HepG2 (cell line): ENCODE data around the gene ZNF764. TPM values are rescaled to one million over a fixed set of nuclear protein-coding genes. Genes with fewer than 3 reads are reported as not detected.

ENCODE experiments used
- ATAC-seq: fragments of 200-7000 bp; cut with Tn5 transposase; 3 replicates; pipeline ENCODE4 v1.9.1; 2020; ENCODE audit warnings: mild to moderate bottlenecking, moderate library complexity
- BruUV-seq: library from RNA; stranded (reverse); fragments of 400-500 nt; replicated peaks from 2 replicates; lab custom pipeline; 2021; lab: Mats Ljungman, UMichigan
- CTCF ChIA-PET: fragments of 300-600 bp; formaldehyde crosslinking; extraction: SDS; loops from one replicate; lab custom pipeline; 2021; ENCODE audit warnings: low total read pairs, inconsistent platforms, low intra/inter-chr PET ratio; lab: Yijun Ruan, JAX
- POLR2A ChIA-PET: fragments of 350-600 bp; sonication (Branson Sonifier 250); formaldehyde crosslinking; loops from one replicate; lab custom pipeline; 2020; ENCODE audit warnings: antibody characterized with exemption, inconsistent platforms; lab: Yijun Ruan, JAX
- DNase-seq: peaks from one replicate; pipeline ENCODE4 v3.0.0-alpha.2; 2015; ENCODE audit warnings: low spot score
- FAIRE-seq: peaks from 3 replicates; lab custom pipeline; 2011; peaks lifted over from hg19 to GRCh38; lab: Jason Lieb, UNC
- H2AFZ ChIP-seq: one replicate; pipeline ENCODE4 v1.6.1; 2011; ENCODE audit warnings: low read length, inconsistent platforms
- H3K27ac ChIP-seq: fragments of 300-600 bp; 3 replicates; pipeline ENCODE4 v1.8.0; 2011; ENCODE audit warnings: mixed run types, mild to moderate bottlenecking, mixed read lengths, low read length, inconsistent platforms; ENCODE audit not compliant: insufficient read depth; ENCODE audit errors: extremely low read length
- H3K27me3 ChIP-seq, 2 experiments: fragments of 200-600 bp in 1 of 2; 2 replicates in 1 of 2; 3 replicates in 1 of 2; pipeline versions ENCODE4 v1.6.0 to v1.8.0; 2011; ENCODE audit warnings: low read length in 2 of 2, mild to moderate bottlenecking in 2 of 2, moderate library complexity in 2 of 2, inconsistent platforms in 1 of 2; ENCODE audit not compliant: insufficient read depth in 2 of 2, control insufficient read depth in 1 of 2
- H3K36me3 ChIP-seq, 2 experiments: fragments of 200-600 bp in 1 of 2; replicated peaks in 1 of 2; 2 replicates in 1 of 2; 3 replicates in 1 of 2; pipeline versions ENCODE4 v1.5.1 to v1.8.0; 2011; ENCODE audit warnings: low read length in 2 of 2, inconsistent platforms in 1 of 2; ENCODE audit not compliant: insufficient read depth in 2 of 2, control insufficient read depth in 1 of 2
- H3K4me1 ChIP-seq: 2 replicates; pipeline ENCODE4 v1.5.1; 2012; ENCODE audit warnings: low read length, inconsistent platforms; ENCODE audit not compliant: insufficient read depth
- H3K4me2 ChIP-seq: 2 replicates; pipeline ENCODE4 v1.6.0; 2011; ENCODE audit warnings: low read depth, low read length, inconsistent platforms
- H3K4me3 ChIP-seq, 3 experiments: fragments of 200-600 bp in 1 of 3; sonication (generic), shearing (Covaris generic) in 1 of 3; replicated peaks in 1 of 3; 2 replicates each; pipeline ENCODE4 v1.5.1; 2011 to 2016; ENCODE audit warnings: low read length in 3 of 3, inconsistent platforms in 2 of 3, low read depth in 2 of 3, mild to moderate bottlenecking in 2 of 3, control low read depth in 1 of 3, mixed read lengths in 1 of 3; ENCODE audit not compliant: insufficient read depth in 1 of 3
- H3K79me2 ChIP-seq: one replicate; pipeline ENCODE4 v1.6.1; 2011; ENCODE audit warnings: low read length, inconsistent platforms; ENCODE audit not compliant: insufficient read depth
- H3K9ac ChIP-seq: 2 replicates; pipeline ENCODE4 v1.6.0; 2011; ENCODE audit warnings: mild to moderate bottlenecking, low read depth, low read length, inconsistent platforms; ENCODE audit not compliant: insufficient read depth
- H3K9me3 ChIP-seq: 2 replicates; pipeline ENCODE4 v1.5.1; 2012; ENCODE audit warnings: mild to moderate bottlenecking, low read length
- H4K20me1 ChIP-seq: 2 replicates; pipeline ENCODE4 v1.6.0; 2011; ENCODE audit warnings: inconsistent platforms, mild to moderate bottlenecking, low read length, moderate library complexity; ENCODE audit not compliant: insufficient read depth
- ARNT2 ChIP-seq: sonication (generic); formaldehyde crosslinking; IDR thresholded peaks from 2 replicates; pipeline ENCODE4 v1.8.0; 2022; ENCODE audit warnings: mild to moderate bottlenecking, low read depth, missing genetic modification reagents, moderate library complexity
- CHCHD3 ChIP-seq: sonication (generic); formaldehyde crosslinking; IDR thresholded peaks from 2 replicates; pipeline ENCODE4 v1.8.0; 2022; ENCODE audit warnings: mild to moderate bottlenecking, missing genetic modification reagents, moderate library complexity
- ESRRA ChIP-seq: sonication (generic); formaldehyde crosslinking; IDR thresholded peaks from 2 replicates; pipeline ENCODE4 v1.5.1; 2020; ENCODE audit warnings: mild to moderate bottlenecking, low read depth, missing genetic modification reagents
- ETV5 ChIP-seq: IDR thresholded peaks from 2 replicates; pipeline ENCODE4 v1.6.1; 2018; ENCODE audit warnings: missing biosample characterization, missing genetic modification reagents, inconsistent platforms, borderline replicate concordance
- GABPB1 ChIP-seq: IDR thresholded peaks from 2 replicates; pipeline ENCODE4 v1.6.1; 2016; ENCODE audit warnings: mild to moderate bottlenecking, missing genetic modification reagents, moderate library complexity, missing compliant biosample characterization
- JUND ChIP-seq: sonication (generic); formaldehyde crosslinking; IDR thresholded peaks from 2 replicates; pipeline ENCODE4 v1.8.0; 2022; ENCODE audit warnings: mild to moderate bottlenecking, missing genetic modification reagents
- MYC ChIP-seq: sonication (generic); formaldehyde crosslinking; IDR thresholded peaks from 2 replicates; pipeline ENCODE4 v1.9.0; 2021; ENCODE audit warnings: missing genetic modification reagents, borderline replicate concordance
- NAIF1 ChIP-seq: sonication (generic); formaldehyde crosslinking; IDR thresholded peaks from 2 replicates; pipeline ENCODE4 v1.5.0; 2020; ENCODE audit warnings: mild to moderate bottlenecking, missing genetic modification reagents, borderline replicate concordance
- NFKBIZ ChIP-seq: IDR thresholded peaks from 2 replicates; pipeline ENCODE4 v1.6.1; 2018; ENCODE audit warnings: missing genetic modification reagents, missing compliant biosample characterization
- NKX3-1 ChIP-seq: sonication (generic); formaldehyde crosslinking; IDR thresholded peaks from 2 replicates; pipeline ENCODE4 v1.5.0; 2020; ENCODE audit warnings: missing genetic modification reagents
- RAD21 ChIP-seq: fragments of 450-650 bp; formaldehyde crosslinking; IDR thresholded peaks from 2 replicates; pipeline ENCODE4 v1.5.0; 2020; ENCODE audit warnings: mild to moderate bottlenecking
- RBFOX2 ChIP-seq: fragments of 200-400 bp; formaldehyde crosslinking; IDR thresholded peaks from 2 replicates; pipeline ENCODE4 v1.6.1; 2017; ENCODE audit warnings: low read depth, mild to moderate bottlenecking, low read length
- SP4 ChIP-seq: sonication (generic); formaldehyde crosslinking; IDR thresholded peaks from 2 replicates; pipeline ENCODE4 v1.8.1; 2023; ENCODE audit warnings: mild to moderate bottlenecking, missing genetic modification reagents
- SRY ChIP-seq: sonication (generic); formaldehyde crosslinking; IDR thresholded peaks from 2 replicates; pipeline ENCODE4 v1.8.0; 2022; ENCODE audit warnings: mild to moderate bottlenecking, missing genetic modification reagents
- YY1 ChIP-seq: IDR thresholded peaks from 2 replicates; pipeline ENCODE4 v1.6.1; 2011; ENCODE audit warnings: low read length, low read depth, moderate library complexity, mild to moderate bottlenecking; ENCODE audit not compliant: insufficient read depth, insufficient replicate concordance
- ZFX ChIP-seq: sonication (generic); formaldehyde crosslinking; IDR thresholded peaks from 2 replicates; pipeline ENCODE4 v1.4.0; 2020; ENCODE audit warnings: mild to moderate bottlenecking, low read depth, missing genetic modification reagents, moderate library complexity
- ZNF329 ChIP-seq: sonication (generic); formaldehyde crosslinking; IDR thresholded peaks from 2 replicates; pipeline ENCODE4 v1.9.0; 2021; ENCODE audit warnings: low read depth, mild to moderate bottlenecking, missing genetic modification reagents
- ZNF691 ChIP-seq: sonication (generic); formaldehyde crosslinking; IDR thresholded peaks from 2 replicates; pipeline ENCODE4 v1.4.0; 2020; ENCODE audit warnings: missing genetic modification reagents, low read depth, mild to moderate bottlenecking, borderline replicate concordance
- ZSCAN12 ChIP-seq: sonication (generic); formaldehyde crosslinking; IDR thresholded peaks from 2 replicates; pipeline ENCODE4 v1.9.0; 2021; ENCODE audit warnings: mild to moderate bottlenecking, missing genetic modification reagents
- ZSCAN31 ChIP-seq: sonication (generic); formaldehyde crosslinking; IDR thresholded peaks from 2 replicates; pipeline ENCODE4 v1.5.0; 2020; ENCODE audit warnings: low read depth, mild to moderate bottlenecking, missing genetic modification reagents
- WGBS: methylation state at CpG from one replicate; pipeline ENCODE4 v1.1.6; 2017; ENCODE audit warnings: low lambda C conversion rate; 5-methylcytosine and 5-hydroxymethylcytosine counted together
- in situ Hi-C: cut with HindIII; loops from 2 replicates; pipeline ENCODE4 v1.10.0; 2017; ENCODE audit warnings: low pct_unique_long_range_greater_than_20kb; ENCODE audit not compliant: extremely low pct_ligation_motif_present
- intact Hi-C: fragments of 100-400 bp; cut with micrococcal nuclease; formaldehyde crosslinking; loops from one replicate; pipeline ENCODE4 v1.10.0; 2022; ENCODE audit not compliant: unreplicated experiment
- polyA plus RNA-seq, 8 experiments: library from polyadenylated mRNA; depleted of rRNA in 3 of 8; stranded (reverse) in 7 of 8; unstranded in 1 of 8; fragments of >200 nt; fragmentation: Illumina TruSeq in 4 of 8; extraction: Trizol in 4 of 8; gene quantifications; 2 replicates each; pipeline versions ENCODE4 v1.2.1 to v1.2.3, GENCODE V29; 2011 to 2016; ENCODE audit warnings: low read depth in 4 of 8, missing spikeins in 1 of 8, mixed read lengths in 1 of 8; ENCODE audit not compliant: insufficient read depth in 1 of 8
- total RNA-seq, 5 experiments: library from RNA; depleted of rRNA; stranded (reverse); fragments of >200 nt; fragmentation: Illumina TruSeq; extraction: Trizol; gene quantifications; 2 replicates each; pipeline ENCODE4 v1.2.3, GENCODE V29; 2016; ENCODE audit warnings: low read depth in 1 of 5

Gene ZNF764
- total and polyA plus RNA-seq, 2 of the 13 experiments (the other 11 are each of a cell fraction or from before 2014, with no cell fraction given): 4.1 to 9.1 TPM

DNA sequence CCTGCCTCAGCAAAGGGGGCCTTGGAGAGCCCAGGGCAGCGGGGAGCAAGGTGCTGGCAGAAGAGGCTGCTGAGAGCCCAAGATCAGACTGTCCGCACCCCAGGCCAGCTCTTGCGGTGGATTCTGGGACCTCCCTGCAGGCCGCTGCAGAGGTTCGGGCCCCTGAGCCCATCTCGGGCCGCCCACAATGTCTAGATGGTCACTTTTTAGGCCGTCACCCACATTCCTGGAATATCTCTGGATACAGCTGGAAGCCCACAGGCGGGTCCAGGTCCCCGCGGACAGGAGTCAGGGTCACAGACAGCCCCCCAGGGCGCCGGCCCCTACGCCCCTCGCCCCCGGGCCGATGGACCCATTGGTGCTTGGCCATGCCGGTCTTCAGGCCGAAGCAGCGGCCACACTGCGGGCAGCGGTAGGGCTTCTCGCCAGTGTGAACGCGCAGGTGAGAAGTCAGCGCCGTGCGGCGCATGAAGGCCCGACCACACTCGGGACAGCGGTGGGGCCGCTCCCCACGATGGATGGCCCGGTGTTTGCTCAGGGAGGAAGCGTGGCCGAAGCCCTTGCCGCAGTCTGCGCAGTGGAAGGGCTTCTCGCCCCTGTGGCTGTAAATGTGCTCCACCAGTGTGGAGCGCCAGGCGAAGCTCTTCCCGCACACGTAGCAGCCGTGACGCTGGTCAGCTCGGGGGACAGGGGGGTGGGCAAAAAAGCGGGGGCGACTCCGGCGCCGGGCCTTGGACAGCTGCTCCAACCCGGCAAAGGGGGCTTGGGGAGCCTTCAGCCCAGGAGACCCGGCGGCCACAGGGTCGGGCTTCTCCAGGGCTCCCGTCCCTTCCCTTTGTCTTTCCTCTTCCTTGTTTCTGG lies 25.7 kb downstream of the ZNF764 start:
- ATAC-seq (no peak), FAIRE-seq (no peak), DNase-seq (no peak)
- Histone ChIP-seq H4K20me1 (no peaks in the 10 kb centered on the region), H3K4me2 (peak overlapping the region; percentile 95), H3K9ac (no peak overlapping the region; the same call in 1 of the 2 replicates), H3K27ac (no peak overlapping the region), H3K4me3 (peak overlapping the region in 2 of 3 experiments; percentile 81 to 93; a peak in 3 of 6 replicates), H3K79me2 (peaks cover 31% of the 10 kb centered on the region), H3K9me3 (no peaks in the 10 kb centered on the region), H3K4me1 (peaks cover 67% of the 10 kb centered on the region), H3K36me3 (peaks cover 0 to 1% of the 10 kb centered on the region in 2 experiments; a peak in 1 of 5 replicates), H3K27me3 (no peaks in the 10 kb centered on the region; a peak in 1 of 5 replicates), H2AFZ (no peak overlapping the region)
- ChIA-PET CTCF (no interaction called here), POLR2A (interaction anchor here (0.9 to 3.4 kb wide), 3 partner anchors 26 to 103 kb away, joined by 3 to 50 read pairs (median 4); partner anchors contain the start of genes DCTPP1 and ZNF764)
- BruUV-seq: no TSS peak
- 97% methylated on average over 44 of the region's 57 CpGs for WGBS
- in situ Hi-C loops (no loop called here), intact Hi-C loops (no loop called here)
- TF ChIP-seq SP4 (CRISPR knock-in tag): no peak
- 0 out of 2 replicates have a peak, but pooled peaks have one; percentile 26 for TF ChIP-seq MYC (CRISPR knock-in tag)
- no peak for TF ChIP-seq SRY (CRISPR knock-in tag)
- TF ChIP-seq RBFOX2: peak; percentile 78
- TF ChIP-seq ETV5: no peak
- no peak for TF ChIP-seq YY1
- peak; percentile 9; the same call in 1 of the 2 replicates for TF ChIP-seq GABPB1 (CRISPR knock-in tag)
- no peak for TF ChIP-seq ZNF329 (CRISPR knock-in tag)
- TF ChIP-seq NFKBIZ (CRISPR knock-in tag): no peak
- no peak for TF ChIP-seq JUND
- no peak for TF ChIP-seq ZSCAN31 (CRISPR knock-in tag)
- TF ChIP-seq ARNT2 (CRISPR knock-in tag): no peak
- TF ChIP-seq ZSCAN12: no peak
- TF ChIP-seq CHCHD3 (CRISPR knock-in tag): no peak
- no peak for TF ChIP-seq NKX3-1 (CRISPR knock-in tag)
- no peak for TF ChIP-seq ESRRA (CRISPR knock-in tag)
- TF ChIP-seq NAIF1 (CRISPR knock-in tag): no peak
- peak; percentile 25; the same call in 1 of the 2 replicates for TF ChIP-seq ZFX
- no peak for TF ChIP-seq ZNF691 (CRISPR knock-in tag)
- no peak for TF ChIP-seq RAD21
